ENCODE results near the gene RBMS3. TPM values are rescaled to one million over a fixed set of nuclear protein-coding genes. Genes with fewer than 3 reads are reported as not detected.

The RBMS3 gene
- total RNA-seq, 1 donor from 2014 or later: 47.6 TPM

DNA sequence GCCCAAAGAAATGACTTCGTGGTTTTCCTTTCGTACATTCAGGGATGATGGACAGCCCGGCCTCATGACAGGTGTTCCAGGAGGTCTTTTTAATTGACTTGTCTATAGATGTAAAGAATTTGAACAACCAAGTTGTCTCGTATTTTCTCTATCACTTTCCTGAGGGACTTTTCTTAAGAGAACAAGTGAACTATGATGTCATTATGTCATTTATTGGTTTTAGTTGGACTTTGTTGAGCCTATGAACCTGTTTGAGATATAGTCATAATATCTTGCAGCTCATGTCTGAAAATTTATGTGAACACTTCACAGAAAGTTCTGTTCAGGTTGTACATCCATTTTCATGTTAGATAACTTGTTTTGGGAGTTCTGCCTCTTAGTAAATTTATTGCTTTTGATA is 89.2 kb downstream of the RBMS3 start:
- peaks cover 66% of the 10 kb centered on the region for H3K4me1 Mint-ChIP-seq (ENCODE audit: low read depth)
- DNase-seq (ENCODE audit: low spot score): no peak
- no peaks in the 10 kb centered on the region for H3K27me3 Mint-ChIP-seq (ENCODE audit: low read depth)
- no peak overlapping the region for H3K27ac Mint-ChIP-seq (ENCODE audit: unreplicated experiment)
- H3K4me3 Mint-ChIP-seq (ENCODE audit: unreplicated experiment): no peak overlapping the region
- H3K9me3 Mint-ChIP-seq (ENCODE audit: low read depth): peaks cover 3% of the 10 kb centered on the region
- H3K36me3 Mint-ChIP-seq (ENCODE audit: low read depth): peaks cover under 1% of the 10 kb centered on the region
- TF ChIP-seq, protein P1, sequence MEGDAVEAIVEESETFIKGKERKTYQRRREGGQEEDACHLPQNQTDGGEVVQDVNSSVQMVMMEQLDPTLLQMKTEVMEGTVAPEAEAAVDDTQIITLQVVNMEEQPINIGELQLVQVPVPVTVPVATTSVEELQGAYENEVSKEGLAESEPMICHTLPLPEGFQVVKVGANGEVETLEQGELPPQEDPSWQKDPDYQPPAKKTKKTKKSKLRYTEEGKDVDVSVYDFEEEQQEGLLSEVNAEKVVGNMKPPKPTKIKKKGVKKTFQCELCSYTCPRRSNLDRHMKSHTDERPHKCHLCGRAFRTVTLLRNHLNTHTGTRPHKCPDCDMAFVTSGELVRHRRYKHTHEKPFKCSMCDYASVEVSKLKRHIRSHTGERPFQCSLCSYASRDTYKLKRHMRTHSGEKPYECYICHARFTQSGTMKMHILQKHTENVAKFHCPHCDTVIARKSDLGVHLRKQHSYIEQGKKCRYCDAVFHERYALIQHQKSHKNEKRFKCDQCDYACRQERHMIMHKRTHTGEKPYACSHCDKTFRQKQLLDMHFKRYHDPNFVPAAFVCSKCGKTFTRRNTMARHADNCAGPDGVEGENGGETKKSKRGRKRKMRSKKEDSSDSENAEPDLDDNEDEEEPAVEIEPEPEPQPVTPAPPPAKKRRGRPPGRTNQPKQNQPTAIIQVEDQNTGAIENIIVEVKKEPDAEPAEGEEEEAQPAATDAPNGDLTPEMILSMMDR (IDR thresholded peaks at IDR 0.05): no peak

DNA sequence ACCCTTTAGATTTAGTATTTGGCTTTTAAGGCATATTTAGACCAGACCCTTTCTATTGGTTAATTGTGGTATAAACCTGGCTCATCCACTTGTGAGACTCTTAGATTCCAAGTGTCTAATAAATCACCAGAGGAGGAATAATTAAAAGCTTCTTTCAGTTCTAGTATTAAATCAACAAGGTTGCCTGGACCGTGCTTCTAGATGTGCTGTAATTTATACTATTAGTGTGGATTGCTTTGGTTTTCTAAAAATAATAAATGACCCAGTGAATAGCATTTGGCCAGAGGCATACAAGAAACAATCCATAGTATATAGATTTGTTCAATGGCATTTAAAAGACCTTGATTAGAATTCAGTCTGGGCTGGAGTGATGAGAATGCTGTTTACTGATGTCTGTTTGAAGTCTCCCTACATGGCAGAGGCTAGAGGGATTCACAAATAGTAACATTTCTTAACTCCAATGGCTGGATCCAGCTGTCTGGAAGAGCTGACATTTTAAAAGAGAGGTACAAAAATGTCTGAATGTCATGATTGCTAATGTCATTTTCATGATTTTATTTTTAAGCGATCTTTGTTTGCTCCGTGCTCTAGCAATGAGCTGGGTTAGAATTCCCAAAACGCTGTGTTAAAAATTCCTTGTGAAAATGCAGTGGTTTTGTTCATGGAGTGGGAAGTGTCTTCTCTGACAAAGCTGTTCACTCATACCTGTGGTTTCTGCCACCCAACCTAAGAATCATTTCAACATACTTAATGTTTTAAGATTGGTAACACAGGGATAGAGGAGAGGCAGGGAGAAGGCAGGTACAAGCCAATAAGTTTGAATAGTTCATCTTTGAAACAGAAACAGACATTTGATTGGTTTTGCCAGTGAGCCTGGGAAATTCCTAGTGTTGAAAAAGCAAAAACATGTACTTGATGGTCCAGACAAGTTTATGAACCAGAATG is 89.9 kb downstream of the RBMS3 start:
- peaks cover 2% of the 10 kb centered on the region for H3K36me3 Mint-ChIP-seq (ENCODE audit: low read depth)
- TF ChIP-seq, protein P1 (IDR thresholded peaks at IDR 0.05): no peak
- no peaks in the 10 kb centered on the region for H3K27me3 Mint-ChIP-seq (ENCODE audit: low read depth)
- H3K9me3 Mint-ChIP-seq (ENCODE audit: low read depth): peaks cover 7% of the 10 kb centered on the region
- H3K27ac Mint-ChIP-seq (ENCODE audit: unreplicated experiment): peak overlapping the region; percentile 43
- H3K4me3 Mint-ChIP-seq (ENCODE audit: unreplicated experiment): no peak overlapping the region
- DNase-seq (ENCODE audit: low spot score): no peak
- H3K4me1 Mint-ChIP-seq (ENCODE audit: low read depth): peaks cover 64% of the 10 kb centered on the region

DNA sequence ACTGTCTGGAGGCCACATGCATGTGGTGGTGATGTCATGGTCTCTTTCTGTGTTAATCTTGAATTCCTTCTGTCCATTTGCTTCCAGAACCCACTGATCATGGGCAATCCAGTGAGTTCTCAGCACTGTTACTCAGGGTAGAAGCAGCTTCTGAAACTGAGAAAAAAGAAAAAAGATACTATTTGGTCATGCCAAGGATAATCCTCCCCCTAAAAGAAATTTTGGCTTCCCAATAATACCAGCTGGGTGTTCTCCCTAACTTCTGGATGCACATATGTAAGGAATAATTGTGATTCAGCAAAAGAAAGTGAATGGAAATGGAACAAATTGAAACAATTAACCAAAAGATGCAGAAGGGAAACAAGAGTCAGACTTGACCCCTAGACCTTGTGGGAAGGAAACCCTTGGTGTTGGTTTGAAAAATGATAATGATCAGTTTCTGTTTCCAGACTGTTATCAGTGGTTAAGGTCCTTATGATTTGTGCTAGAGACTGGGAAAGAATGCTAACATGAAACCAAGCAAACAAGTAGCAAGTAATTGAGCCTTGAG is 92.3 kb downstream of the RBMS3 start:
- Mint-ChIP-seq H3K4me1 (ENCODE audit: low read depth) (peaks cover 53% of the 10 kb centered on the region), H3K27ac (ENCODE audit: unreplicated experiment) (peak overlapping the region; percentile 14)

DNA sequence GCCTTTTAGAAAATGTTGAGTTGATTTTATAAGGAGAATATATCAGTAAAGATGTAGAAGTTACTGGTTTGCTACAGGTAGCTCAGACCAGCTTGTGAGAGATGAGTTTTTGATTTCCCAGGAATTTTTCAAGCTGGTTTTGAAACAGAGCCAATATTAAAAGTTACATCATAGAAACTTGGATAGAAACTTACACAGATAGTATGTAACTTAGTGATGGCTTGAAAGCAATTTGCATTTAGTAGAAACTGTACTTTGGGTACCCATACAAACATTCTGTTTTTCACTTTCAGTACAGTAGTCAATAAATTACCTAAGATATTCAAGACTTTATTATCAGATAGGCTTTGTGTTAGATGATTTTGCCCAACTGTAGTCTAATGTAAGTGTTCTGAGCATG is 93.4 kb downstream of the RBMS3 start:
- no peak for DNase-seq (ENCODE audit: low spot score)
- H3K36me3 Mint-ChIP-seq (ENCODE audit: low read depth): peaks cover 2% of the 10 kb centered on the region
- TF ChIP-seq, protein P1 (IDR thresholded peaks at IDR 0.05): no peak
- H3K4me3 Mint-ChIP-seq (ENCODE audit: unreplicated experiment): no peak overlapping the region
- peaks cover 7% of the 10 kb centered on the region for H3K9me3 Mint-ChIP-seq (ENCODE audit: low read depth)
- no peak overlapping the region for H3K27ac Mint-ChIP-seq (ENCODE audit: unreplicated experiment)
- H3K27me3 Mint-ChIP-seq (ENCODE audit: low read depth): no peaks in the 10 kb centered on the region
- peaks cover 48% of the 10 kb centered on the region for H3K4me1 Mint-ChIP-seq (ENCODE audit: low read depth)

More for the DNA sequence above, 92.3 kb downstream of the RBMS3 start:
- Mint-ChIP-seq H3K4me3 (ENCODE audit: unreplicated experiment) (no peak overlapping the region), H3K9me3 (ENCODE audit: low read depth) (peaks cover 7% of the 10 kb centered on the region), H3K27me3 (ENCODE audit: low read depth) (no peaks in the 10 kb centered on the region), H3K36me3 (ENCODE audit: low read depth) (peaks cover 2% of the 10 kb centered on the region)
- TF ChIP-seq, protein P1 (IDR thresholded peaks at IDR 0.05): no peak
- no peak for DNase-seq (ENCODE audit: low spot score)

DNA sequence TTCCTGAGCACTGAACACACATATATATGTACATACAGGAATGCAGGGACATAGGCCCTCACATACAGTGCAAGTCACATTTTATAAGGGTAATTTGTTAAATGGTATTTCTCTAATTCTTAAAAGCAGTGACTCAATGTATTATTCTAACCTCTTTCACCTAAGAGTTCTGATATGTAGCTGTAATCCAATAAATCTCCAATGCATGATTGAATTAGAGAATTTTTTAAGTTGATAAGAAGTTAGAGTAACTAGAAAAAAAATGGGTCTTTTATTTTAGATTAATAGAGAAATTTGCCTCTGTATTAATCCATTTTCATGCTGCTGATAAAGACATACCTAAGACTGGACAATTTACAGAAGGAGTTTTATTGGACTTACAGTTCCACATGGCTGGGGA is 98.2 kb downstream of the RBMS3 start:
- peaks cover 48% of the 10 kb centered on the region for H3K4me1 Mint-ChIP-seq (ENCODE audit: low read depth)
- H3K27ac Mint-ChIP-seq (ENCODE audit: unreplicated experiment): no peak overlapping the region
- H3K9me3 Mint-ChIP-seq (ENCODE audit: low read depth): peaks cover 7% of the 10 kb centered on the region
- TF ChIP-seq, protein P1 (IDR thresholded peaks at IDR 0.05): no peak
- H3K4me3 Mint-ChIP-seq (ENCODE audit: unreplicated experiment): no peak overlapping the region
- DNase-seq (ENCODE audit: low spot score): no peak
- H3K27me3 Mint-ChIP-seq (ENCODE audit: low read depth): no peaks in the 10 kb centered on the region
- peaks cover 2% of the 10 kb centered on the region for H3K36me3 Mint-ChIP-seq (ENCODE audit: low read depth)
